Measurements from ENCODE around the gene TTC23L.

DNA sequence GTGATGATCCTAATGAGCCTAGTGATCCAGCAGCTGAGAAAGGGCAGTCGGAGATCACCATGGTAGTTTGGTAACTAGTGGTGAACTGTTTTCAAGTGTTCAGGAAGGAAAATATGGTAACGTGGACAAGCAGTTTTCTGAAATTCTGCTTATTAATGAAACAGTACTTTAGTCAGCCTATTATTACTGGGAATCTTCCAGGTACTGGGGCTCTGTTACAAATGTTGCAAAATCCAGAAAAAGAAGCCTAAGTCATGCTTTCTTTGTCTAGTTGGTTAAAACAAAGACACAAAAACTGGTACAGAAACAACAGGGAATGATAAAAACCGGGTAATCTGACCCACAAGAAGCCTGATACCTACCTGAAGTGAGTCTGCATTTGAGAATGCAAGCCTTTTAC is 18.2 kb downstream of the TTC23L start:
- TF ChIP-seq, protein P1, sequence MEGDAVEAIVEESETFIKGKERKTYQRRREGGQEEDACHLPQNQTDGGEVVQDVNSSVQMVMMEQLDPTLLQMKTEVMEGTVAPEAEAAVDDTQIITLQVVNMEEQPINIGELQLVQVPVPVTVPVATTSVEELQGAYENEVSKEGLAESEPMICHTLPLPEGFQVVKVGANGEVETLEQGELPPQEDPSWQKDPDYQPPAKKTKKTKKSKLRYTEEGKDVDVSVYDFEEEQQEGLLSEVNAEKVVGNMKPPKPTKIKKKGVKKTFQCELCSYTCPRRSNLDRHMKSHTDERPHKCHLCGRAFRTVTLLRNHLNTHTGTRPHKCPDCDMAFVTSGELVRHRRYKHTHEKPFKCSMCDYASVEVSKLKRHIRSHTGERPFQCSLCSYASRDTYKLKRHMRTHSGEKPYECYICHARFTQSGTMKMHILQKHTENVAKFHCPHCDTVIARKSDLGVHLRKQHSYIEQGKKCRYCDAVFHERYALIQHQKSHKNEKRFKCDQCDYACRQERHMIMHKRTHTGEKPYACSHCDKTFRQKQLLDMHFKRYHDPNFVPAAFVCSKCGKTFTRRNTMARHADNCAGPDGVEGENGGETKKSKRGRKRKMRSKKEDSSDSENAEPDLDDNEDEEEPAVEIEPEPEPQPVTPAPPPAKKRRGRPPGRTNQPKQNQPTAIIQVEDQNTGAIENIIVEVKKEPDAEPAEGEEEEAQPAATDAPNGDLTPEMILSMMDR (IDR thresholded peaks at IDR 0.05): no peak
- TF ChIP-seq POLR2A (IDR thresholded peaks at IDR 0.05): no peak

All from thyroid gland (tissue), 4 donors.